HAP-1 (cell line): ENCODE measurements around the gene EFCAB8.
A peak's percentile ranks its signal among the peaks of the same experiment; 100 is the strongest.
"Not testable (repeated sequence)": the region's sequence is repeated elsewhere in the genome, so short reads cannot be mapped to it uniquely, and the experiment has no call there.

Experiments
- DNase-seq, 2 experiments: peaks; one replicate each; pipeline ENCODE4 v3.0.0-alpha.2; 2016 to 2020; ENCODE audit warnings: low spot score in 2 of 2
- H3K27me3 ChIP-seq: fragments of 250-450 bp; sonication (Bioruptor Pico); 2 replicates; pipeline ENCODE4 v1.5.1; 2020; ENCODE audit warnings: low read depth, mild to moderate bottlenecking, moderate library complexity
- H3K36me3 ChIP-seq: fragments of 250-450 bp; sonication (Bioruptor Pico); replicated peaks from 2 replicates; pipeline ENCODE4 v1.5.1; 2020; ENCODE audit warnings: mild to moderate bottlenecking
- H3K4me1 ChIP-seq: fragments of 250-450 bp; sonication (Bioruptor Pico); 2 replicates; pipeline ENCODE4 v1.5.1; 2020; ENCODE audit warnings: mild to moderate bottlenecking
- H3K4me3 ChIP-seq: fragments of 250-450 bp; sonication (Bioruptor Pico); 2 replicates; pipeline ENCODE4 v1.5.1; 2020; ENCODE audit warnings: mild to moderate bottlenecking, moderate library complexity
- H3K9me3 ChIP-seq: fragments of 250-450 bp; sonication (Bioruptor Pico); 2 replicates; pipeline ENCODE4 v1.5.1; 2020; ENCODE audit warnings: mild to moderate bottlenecking, moderate library complexity
- in situ Hi-C: fragments of 300-500 bp; cut with MboI; formaldehyde crosslinking; loops from 3 replicates; pipeline ENCODE4 v1.14.3; 2020; ENCODE audit warnings: low sequenced_read_pairs, inconsistent platforms, mixed read lengths

The EFCAB8 gene

GRCh38 chr20:32849577-32849976 lies 9.1 kb upstream of the EFCAB8 start:
- in situ Hi-C loops = no loop called here
- peaks cover 67% of the 10 kb centered on the region for H3K36me3 ChIP-seq
- H3K4me1 ChIP-seq = peaks cover 11% of the 10 kb centered on the region; the same call in 1 of the 2 replicates
- H3K9me3 ChIP-seq = no peaks in the 10 kb centered on the region
- H3K27me3 ChIP-seq = no peaks in the 10 kb centered on the region
- DNase-seq = no peak
- no peak overlapping the region for H3K4me3 ChIP-seq

- Histone ChIP-seq H3K4me3 (no peak overlapping the region), H3K4me1 (peaks cover 21% of the 10 kb centered on the region), H3K9me3 (no peaks in the 10 kb centered on the region), H3K27me3 (no peaks in the 10 kb centered on the region), H3K36me3 (peaks cover 31% of the 10 kb centered on the region)
- in situ Hi-C loops = loop anchor here (10.0 kb wide), 1 partner anchor 59 kb away; no protein-coding TSS in a partner anchor
- DNase-seq = no peak
These were observed 3.3 kb upstream of the EFCAB8 start for GRCh38 chr20:32855387-32855786.

GRCh38 chr20:32858189-32858588 lies 534 bp upstream of the EFCAB8 start:
- Histone ChIP-seq H3K36me3 (peaks cover 16% of the 10 kb centered on the region), H3K4me1 (peaks cover 10% of the 10 kb centered on the region), H3K4me3 (no peak overlapping the region), H3K27me3 (no peaks in the 10 kb centered on the region), H3K9me3 (no peaks in the 10 kb centered on the region)
- DNase-seq = peak; percentile 18 to 51
- in situ Hi-C loops = loop anchor here (10.0 kb wide), 1 partner anchor 57 kb away; no protein-coding TSS in a partner anchor

- DNase-seq = no peak
- H3K9me3 ChIP-seq = no peaks in the 10 kb centered on the region
- in situ Hi-C loops = no loop called here
- H3K4me3 ChIP-seq = no peak overlapping the region
- no peaks in the 10 kb centered on the region for H3K27me3 ChIP-seq
- H3K36me3 ChIP-seq = peaks cover 5% of the 10 kb centered on the region
- H3K4me1 ChIP-seq = peaks cover 10% of the 10 kb centered on the region
These were observed 2.7 kb downstream of the EFCAB8 start for GRCh38 chr20:32861446-32861845.

GRCh38 chr20:32869562-32869961 lies 10.8 kb downstream of the EFCAB8 start:
- in situ Hi-C loops = no loop called here
- DNase-seq = no peak
- Histone ChIP-seq H3K9me3 (no peaks in the 10 kb centered on the region), H3K4me1 (no peaks in the 10 kb centered on the region), H3K4me3 (no peak overlapping the region), H3K27me3 (no peaks in the 10 kb centered on the region), H3K36me3 (no peaks in the 10 kb centered on the region)

GRCh38 chr20:32870526-32870925 lies 11.8 kb downstream of the EFCAB8 start:
- H3K4me1 ChIP-seq, H3K9me3 ChIP-seq, H3K27me3 ChIP-seq, DNase-seq, in situ Hi-C loops, H3K36me3 ChIP-seq, H3K4me3 ChIP-seq: not testable (repeated sequence)

- in situ Hi-C loops = no loop called here
- no peak for DNase-seq
- Histone ChIP-seq H3K4me3 (no peak overlapping the region), H3K4me1 (no peaks in the 10 kb centered on the region), H3K27me3 (no peaks in the 10 kb centered on the region), H3K36me3 (no peaks in the 10 kb centered on the region), H3K9me3 (no peaks in the 10 kb centered on the region)
These were observed 12.3 kb downstream of the EFCAB8 start for GRCh38 chr20:32870985-32871384.

GRCh38 chr20:32871627-32872160 lies 13.0 kb downstream of the EFCAB8 start:
- Histone ChIP-seq H3K36me3 (no peaks in the 10 kb centered on the region), H3K27me3 (no peaks in the 10 kb centered on the region), H3K9me3 (no peaks in the 10 kb centered on the region), H3K4me3 (no peak overlapping the region), H3K4me1 (no peaks in the 10 kb centered on the region)
- DNase-seq = no peak
- in situ Hi-C loops = no loop called here

- peaks cover under 1% of the 10 kb centered on the region; the same call in 1 of the 2 replicates for H3K4me1 ChIP-seq
- H3K9me3 ChIP-seq = no peaks in the 10 kb centered on the region
- H3K36me3 ChIP-seq = no peaks in the 10 kb centered on the region
- in situ Hi-C loops = no loop called here
- no peaks in the 10 kb centered on the region for H3K27me3 ChIP-seq
- no peak for DNase-seq
- H3K4me3 ChIP-seq = no peak overlapping the region
These were observed 13.5 kb downstream of the EFCAB8 start for GRCh38 chr20:32872266-32872665.

GRCh38 chr20:32875673-32876072 lies 16.9 kb downstream of the EFCAB8 start:
- in situ Hi-C loops = no loop called here
- H3K36me3 ChIP-seq = no peaks in the 10 kb centered on the region
- H3K4me3 ChIP-seq = no peak overlapping the region
- no peak for DNase-seq
- no peaks in the 10 kb centered on the region for H3K9me3 ChIP-seq
- H3K27me3 ChIP-seq = no peaks in the 10 kb centered on the region
- peaks cover 5% of the 10 kb centered on the region; the same call in 1 of the 2 replicates for H3K4me1 ChIP-seq

- no peaks in the 10 kb centered on the region for H3K27me3 ChIP-seq
- H3K36me3 ChIP-seq = no peaks in the 10 kb centered on the region
- H3K4me3 ChIP-seq = no peak overlapping the region
- in situ Hi-C loops = no loop called here
- peak in 1 of 2 experiments; percentile 25 for DNase-seq
- H3K4me1 ChIP-seq = peaks cover 5% of the 10 kb centered on the region; the same call in 1 of the 2 replicates
- no peaks in the 10 kb centered on the region for H3K9me3 ChIP-seq
These were observed 18.8 kb downstream of the EFCAB8 start for GRCh38 chr20:32877507-32877906.

- in situ Hi-C loops = no loop called here
- H3K4me3 ChIP-seq = no peak overlapping the region
- no peak for DNase-seq
- H3K9me3 ChIP-seq = no peaks in the 10 kb centered on the region
- no peaks in the 10 kb centered on the region for H3K27me3 ChIP-seq
- no peaks in the 10 kb centered on the region for H3K36me3 ChIP-seq
- peaks cover 5% of the 10 kb centered on the region; the same call in 1 of the 2 replicates for H3K4me1 ChIP-seq
These were observed 20.1 kb downstream of the EFCAB8 start for GRCh38 chr20:32878820-32879219.

- Histone ChIP-seq H3K36me3 (no peaks in the 10 kb centered on the region), H3K4me1 (peaks cover 5% of the 10 kb centered on the region; the same call in 1 of the 2 replicates), H3K9me3 (no peaks in the 10 kb centered on the region), H3K27me3 (no peaks in the 10 kb centered on the region), H3K4me3 (no peak overlapping the region)
- DNase-seq = no peak
- in situ Hi-C loops = no loop called here
These were observed 20.8 kb downstream of the EFCAB8 start for GRCh38 chr20:32879538-32879937.

- no peaks in the 10 kb centered on the region for H3K36me3 ChIP-seq
- H3K4me3 ChIP-seq = no peak overlapping the region
- no peaks in the 10 kb centered on the region for H3K9me3 ChIP-seq
- H3K4me1 ChIP-seq = peaks cover 5% of the 10 kb centered on the region; the same call in 1 of the 2 replicates
- no peaks in the 10 kb centered on the region for H3K27me3 ChIP-seq
- DNase-seq = no peak
- in situ Hi-C loops = no loop called here
These were observed 21.9 kb downstream of the EFCAB8 start for GRCh38 chr20:32880635-32881034.

GRCh38 chr20:32883081-32883480 lies 24.4 kb downstream of the EFCAB8 start:
- no peak for DNase-seq
- Histone ChIP-seq H3K27me3 (no peaks in the 10 kb centered on the region), H3K4me3 (no peak overlapping the region), H3K36me3 (no peaks in the 10 kb centered on the region), H3K4me1 (no peaks in the 10 kb centered on the region), H3K9me3 (no peaks in the 10 kb centered on the region)
- in situ Hi-C loops = no loop called here
